HL-60 (cell line): ENCODE measurements around the gene C6orf132.

Experiments
- CTCF ChIP-seq: IDR thresholded peaks from one replicate; pipeline ENCODE4 v1.5.1; 2011; ENCODE audit warnings: low read length, control low read depth, inconsistent platforms; ENCODE audit not compliant: insufficient read depth
- GABPA ChIP-seq: IDR thresholded peaks from 2 replicates; pipeline ENCODE4 v1.6.1; 2012; ENCODE audit warnings: low read depth
- POLR2AphosphoS5 ChIP-seq: IDR thresholded peaks from 2 replicates; pipeline ENCODE4 v1.6.1; 2012; ENCODE audit warnings: low read depth
- REST ChIP-seq: IDR thresholded peaks from 2 replicates; pipeline ENCODE4 v1.6.1; 2012; ENCODE audit warnings: low read depth; ENCODE audit not compliant: insufficient replicate concordance
- SPI1 ChIP-seq: IDR thresholded peaks from 2 replicates; pipeline ENCODE4 v1.6.1; 2012; ENCODE audit warnings: low read depth, mild to moderate bottlenecking, borderline replicate concordance

- no peak for TF ChIP-seq CTCF
- no peak for TF ChIP-seq GABPA
- TF ChIP-seq REST: no peak
- TF ChIP-seq POLR2AphosphoS5: no peak
- no peak for TF ChIP-seq SPI1
Measured at GRCh38 chr6:42136508-42137193, 5.8 kb downstream of the C6orf132 start.
